Activated CD8-positive, alpha-beta T cell treated with anti-CD3 and anti-CD28 coated beads, Interleukin-2, amount 10 ng/mL, durations not matched to agents 7 days and 5 days (primary cell): ENCODE measurements around the gene RABGAP1. TPM values are rescaled to one million over a fixed set of nuclear protein-coding genes. Genes with fewer than 3 reads are reported as not detected.

Experiments used
- ATAC-seq: fragments of 150-1000 bp; cut with Tn5 transposase; one replicate; pipeline ENCODE4 v1.10.0; 2021; ENCODE audit warnings: moderate library complexity
- CTCF ChIA-PET: fragments of 350-600 bp; sonication (Branson Sonifier 250); formaldehyde crosslinking; loops from one replicate; lab custom pipeline; 2021; ENCODE audit warnings: antibody characterized with exemption; lab: Charles Lee
- POLR2A ChIA-PET: fragments of 350-600 bp; sonication (Branson Sonifier 250); formaldehyde crosslinking; loops from one replicate; lab custom pipeline; 2021; ENCODE audit warnings: antibody characterized with exemption; lab: Charles Lee
- DNase-seq: peaks from one replicate; pipeline ENCODE4 v3.0.0-alpha.2; 2020
- H3K27ac Mint-ChIP-seq: one replicate; pipeline ENCODE4 v1.8.0; 2021; ENCODE audit warnings: mild to moderate bottlenecking, mixed read lengths
- H3K27me3 Mint-ChIP-seq: one replicate; pipeline ENCODE4 v1.8.0; 2021; ENCODE audit warnings: low read depth, mixed read lengths
- H3K36me3 Mint-ChIP-seq: one replicate; pipeline ENCODE4 v1.8.0; 2021; ENCODE audit warnings: low read depth, mixed read lengths
- H3K4me1 Mint-ChIP-seq: one replicate; pipeline ENCODE4 v1.8.0; 2021; ENCODE audit warnings: low read depth, mixed read lengths
- H3K4me3 Mint-ChIP-seq: one replicate; pipeline ENCODE4 v1.8.0; 2021; ENCODE audit warnings: mild to moderate bottlenecking, mixed read lengths
- H3K9me3 Mint-ChIP-seq: one replicate; pipeline ENCODE4 v1.8.0; 2022; ENCODE audit warnings: mixed read lengths; ENCODE audit not compliant: insufficient read depth
- total RNA-seq, 2 experiments: library from RNA; stranded (reverse); gene quantifications; one replicate each; pipeline ENCODE4 v1.2.3, GENCODE V29; 2021

The RABGAP1 gene
- total RNA-seq, 2 experiments from 2014 or later: 27.8 to 28.0 TPM

- DNase-seq: no peak
- ChIA-PET CTCF (interaction anchor here (0.6 to 2.1 kb wide), 4 partner anchors 10 to 178 kb away, joined by 3 to 6 read pairs (median 3); no protein-coding TSS in a partner anchor), POLR2A (interaction anchor here (0.7 kb wide), 1 partner anchor 75 kb away, joined by 3 read pairs; no protein-coding TSS in a partner anchor)
- no peak for ATAC-seq
- peaks cover 14% of the 10 kb centered on the region for H3K36me3 Mint-ChIP-seq
- H3K4me1 Mint-ChIP-seq: peaks cover 4% of the 10 kb centered on the region
- H3K27ac Mint-ChIP-seq: no peak overlapping the region
- H3K9me3 Mint-ChIP-seq: no peaks in the 10 kb centered on the region
- H3K4me3 Mint-ChIP-seq: no peak overlapping the region
- H3K27me3 Mint-ChIP-seq: no peaks in the 10 kb centered on the region
Measured at GRCh38 chr9:122988141-122988540, 47.3 kb downstream of the RABGAP1 start.

GRCh38 chr9:122988920-122989621, 48.3 kb downstream of the RABGAP1 start:
- peak; percentile 44 for ATAC-seq
- POLR2A ChIA-PET: no interaction called here
- peaks cover 14% of the 10 kb centered on the region for H3K36me3 Mint-ChIP-seq
- H3K27ac Mint-ChIP-seq: peak overlapping the region; percentile 41
- no peak overlapping the region for H3K4me3 Mint-ChIP-seq
- no peak for DNase-seq
- H3K27me3 Mint-ChIP-seq: no peaks in the 10 kb centered on the region
- no peaks in the 10 kb centered on the region for H3K9me3 Mint-ChIP-seq
- CTCF ChIA-PET: interaction anchor here (0.7 to 2.1 kb wide), 10 partner anchors 9 to 525 kb away, joined by 3 to 9 read pairs (median 3); partner anchors contain the start of genes PDCL and RC3H2
- peaks cover 4% of the 10 kb centered on the region for H3K4me1 Mint-ChIP-seq

- Mint-ChIP-seq H3K4me1 (peaks cover 4% of the 10 kb centered on the region), H3K4me3 (no peak overlapping the region), H3K27me3 (no peaks in the 10 kb centered on the region), H3K9me3 (no peaks in the 10 kb centered on the region), H3K36me3 (peaks cover 8% of the 10 kb centered on the region), H3K27ac (no peak overlapping the region)
- DNase-seq (peak; percentile 33), ATAC-seq (peak; percentile 79)
- ChIA-PET POLR2A (interaction anchor here (0.6 kb wide), 1 partner anchor 1453 kb away, joined by 4 read pairs; no protein-coding TSS in a partner anchor), CTCF (interaction anchor here (0.7 to 2.3 kb wide), 14 partner anchors 21 to 1768 kb away, joined by 3 to 17 read pairs (median 3); partner anchors contain the start of genes RABGAP1, RC3H2 and ZBTB6)
Measured at GRCh38 chr9:122991370-122991830, 50.6 kb downstream of the RABGAP1 start.

GRCh38 chr9:122996586-122996985, 55.8 kb downstream of the RABGAP1 start:
- Mint-ChIP-seq H3K4me1 (no peaks in the 10 kb centered on the region), H3K27me3 (no peaks in the 10 kb centered on the region), H3K36me3 (peaks cover 15% of the 10 kb centered on the region), H3K9me3 (no peaks in the 10 kb centered on the region), H3K4me3 (no peak overlapping the region), H3K27ac (no peak overlapping the region)
- POLR2A ChIA-PET: no interaction called here
- CTCF ChIA-PET: interaction anchor here (1.4 kb wide), 1 partner anchor 13 kb away, joined by 4 read pairs; no protein-coding TSS in a partner anchor
- ATAC-seq (no peak), DNase-seq (no peak)

- Mint-ChIP-seq H3K9me3 (no peaks in the 10 kb centered on the region), H3K36me3 (peaks cover 18% of the 10 kb centered on the region), H3K4me1 (no peaks in the 10 kb centered on the region), H3K4me3 (no peak overlapping the region), H3K27ac (no peak overlapping the region), H3K27me3 (no peaks in the 10 kb centered on the region)
- ChIA-PET CTCF (interaction anchor here (0.8 to 0.9 kb wide), 2 partner anchors 9 to 11 kb away, joined by 3 read pairs; no protein-coding TSS in a partner anchor), POLR2A (no interaction called here)
- ATAC-seq (no peak), DNase-seq (no peak)
Measured at GRCh38 chr9:122998448-122998847, 57.6 kb downstream of the RABGAP1 start.

GRCh38 chr9:123000371-123001068, 59.7 kb downstream of the RABGAP1 start:
- POLR2A ChIA-PET: interaction anchor here (0.7 kb wide), 1 partner anchor 20 kb away, joined by 5 read pairs; no protein-coding TSS in a partner anchor
- CTCF ChIA-PET: no interaction called here
- Mint-ChIP-seq H3K27me3 (no peaks in the 10 kb centered on the region), H3K9me3 (no peaks in the 10 kb centered on the region), H3K4me1 (no peaks in the 10 kb centered on the region), H3K36me3 (peaks cover 18% of the 10 kb centered on the region), H3K27ac (no peak overlapping the region), H3K4me3 (no peak overlapping the region)
- ATAC-seq: no peak
- no peak for DNase-seq

GRCh38 chr9:123002754-123003153, 61.9 kb downstream of the RABGAP1 start:
- ATAC-seq: no peak
- CTCF ChIA-PET: no interaction called here
- H3K4me3 Mint-ChIP-seq: no peak overlapping the region

GRCh38 chr9:123003466-123003865, 62.6 kb downstream of the RABGAP1 start:
- Mint-ChIP-seq H3K9me3 (no peaks in the 10 kb centered on the region), H3K36me3 (peaks cover 14% of the 10 kb centered on the region), H3K27me3 (no peaks in the 10 kb centered on the region), H3K4me1 (no peaks in the 10 kb centered on the region), H3K27ac (no peak overlapping the region), H3K4me3 (no peak overlapping the region)
- ChIA-PET POLR2A (interaction anchor here (0.7 kb wide), 1 partner anchor 177 kb away, joined by 3 read pairs; no protein-coding TSS in a partner anchor), CTCF (interaction anchor here (1.6 kb wide), 1 partner anchor 26 kb away, joined by 3 read pairs; no protein-coding TSS in a partner anchor)
- DNase-seq: no peak
- no peak for ATAC-seq

More at GRCh38 chr9:123002754-123003153, 61.9 kb downstream of the RABGAP1 start:
- Mint-ChIP-seq H3K27ac (no peak overlapping the region), H3K27me3 (no peaks in the 10 kb centered on the region), H3K9me3 (no peaks in the 10 kb centered on the region), H3K4me1 (no peaks in the 10 kb centered on the region), H3K36me3 (peaks cover 14% of the 10 kb centered on the region)
- DNase-seq: no peak
- POLR2A ChIA-PET: no interaction called here

- Mint-ChIP-seq H3K36me3 (peaks cover 5% of the 10 kb centered on the region), H3K27me3 (no peaks in the 10 kb centered on the region), H3K27ac (no peak overlapping the region), H3K9me3 (no peaks in the 10 kb centered on the region), H3K4me1 (no peaks in the 10 kb centered on the region), H3K4me3 (no peak overlapping the region)
- ATAC-seq (no peak), DNase-seq (no peak)
- ChIA-PET CTCF (no interaction called here), POLR2A (no interaction called here)
Measured at GRCh38 chr9:123005964-123006363, 65.1 kb downstream of the RABGAP1 start.

GRCh38 chr9:123007269-123007668, 66.4 kb downstream of the RABGAP1 start:
- CTCF ChIA-PET: no interaction called here
- H3K27me3 Mint-ChIP-seq: no peaks in the 10 kb centered on the region
- no peak overlapping the region for H3K4me3 Mint-ChIP-seq
- no peaks in the 10 kb centered on the region for H3K9me3 Mint-ChIP-seq
- DNase-seq: no peak
- POLR2A ChIA-PET: no interaction called here
- peaks cover 13% of the 10 kb centered on the region for H3K36me3 Mint-ChIP-seq
- no peak for ATAC-seq
- H3K4me1 Mint-ChIP-seq: no peaks in the 10 kb centered on the region
- no peak overlapping the region for H3K27ac Mint-ChIP-seq

- ChIA-PET CTCF (interaction anchor here (1.1 to 1.2 kb wide), 2 partner anchors 13 to 1610 kb away, joined by 3 to 4 read pairs; no protein-coding TSS in a partner anchor), POLR2A (no interaction called here)
- Mint-ChIP-seq H3K4me1 (no peaks in the 10 kb centered on the region), H3K36me3 (peaks cover 24% of the 10 kb centered on the region), H3K27ac (no peak overlapping the region), H3K27me3 (no peaks in the 10 kb centered on the region), H3K9me3 (peaks cover 3% of the 10 kb centered on the region), H3K4me3 (no peak overlapping the region)
- DNase-seq: no peak
- no peak for ATAC-seq
Measured at GRCh38 chr9:123008909-123009308, 68.1 kb downstream of the RABGAP1 start.
